HepG2 (cell line): ENCODE measurements around the gene ALK.

Experiments
- BHLHE40 ChIP-seq: IDR thresholded peaks from 2 replicates; pipeline ENCODE4 v1.6.1; 2011; ENCODE audit warnings: low read length, improper control_type of control experiment
- RFX5 ChIP-seq: IDR thresholded peaks from 2 replicates; pipeline ENCODE4 v1.6.1; 2011; ENCODE audit warnings: low read depth, low read length, improper control_type of control experiment
- TF ChIP-seq, protein P1 (sequence below), 2 experiments: sonication (generic) in 1 of 2; formaldehyde crosslinking in 1 of 2; IDR thresholded peaks; 2 replicates each; pipeline versions ENCODE4 v1.5.1 to v1.6.1; 2011 to 2020; ENCODE audit warnings: borderline replicate concordance in 1 of 2, low read depth in 1 of 2, low read length in 1 of 2, mild to moderate bottlenecking in 1 of 2, missing genetic modification reagents in 1 of 2, moderate library complexity in 1 of 2

DNA sequence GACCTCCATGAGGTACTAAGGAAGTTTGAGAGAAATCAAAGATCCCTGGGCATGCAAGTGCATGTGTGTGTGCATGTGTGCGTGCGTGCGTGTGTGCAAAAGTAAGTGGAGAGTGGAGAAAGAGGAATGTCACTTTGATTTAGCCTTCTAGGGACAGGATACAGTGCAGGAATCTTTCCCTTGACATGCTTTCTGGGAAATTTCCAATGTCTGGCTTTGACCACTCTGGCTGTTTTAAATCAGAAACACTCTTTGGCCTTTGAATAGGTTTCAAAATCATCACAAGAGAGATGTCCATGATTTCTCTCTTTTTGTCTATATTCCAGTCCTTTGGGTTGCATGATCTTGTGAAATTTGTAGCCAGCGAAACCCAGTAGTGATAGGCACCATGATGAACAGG is 162.0 kb downstream of the ALK start:
- TF ChIP-seq RFX5 (no peak), BHLHE40 (no peak)
- TF ChIP-seq, protein P1, sequence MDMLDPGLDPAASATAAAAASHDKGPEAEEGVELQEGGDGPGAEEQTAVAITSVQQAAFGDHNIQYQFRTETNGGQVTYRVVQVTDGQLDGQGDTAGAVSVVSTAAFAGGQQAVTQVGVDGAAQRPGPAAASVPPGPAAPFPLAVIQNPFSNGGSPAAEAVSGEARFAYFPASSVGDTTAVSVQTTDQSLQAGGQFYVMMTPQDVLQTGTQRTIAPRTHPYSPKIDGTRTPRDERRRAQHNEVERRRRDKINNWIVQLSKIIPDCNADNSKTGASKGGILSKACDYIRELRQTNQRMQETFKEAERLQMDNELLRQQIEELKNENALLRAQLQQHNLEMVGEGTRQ (IDR thresholded peaks at IDR 0.05; ENCODE audit: low read depth, low read length) = no peak
- TF ChIP-seq, protein P1 (CRISPR knock-in tag; IDR thresholded peaks at IDR 0.05; ENCODE audit: borderline replicate concordance) = no peak
